Measurements from ENCODE around the gene BATF. TPM values are rescaled to one million over a fixed set of nuclear protein-coding genes. Genes with fewer than 3 reads are reported as not detected.

Gene BATF
- total RNA-seq, 1 experiment from 2014 or later, result 1.7 TPM

DNA sequence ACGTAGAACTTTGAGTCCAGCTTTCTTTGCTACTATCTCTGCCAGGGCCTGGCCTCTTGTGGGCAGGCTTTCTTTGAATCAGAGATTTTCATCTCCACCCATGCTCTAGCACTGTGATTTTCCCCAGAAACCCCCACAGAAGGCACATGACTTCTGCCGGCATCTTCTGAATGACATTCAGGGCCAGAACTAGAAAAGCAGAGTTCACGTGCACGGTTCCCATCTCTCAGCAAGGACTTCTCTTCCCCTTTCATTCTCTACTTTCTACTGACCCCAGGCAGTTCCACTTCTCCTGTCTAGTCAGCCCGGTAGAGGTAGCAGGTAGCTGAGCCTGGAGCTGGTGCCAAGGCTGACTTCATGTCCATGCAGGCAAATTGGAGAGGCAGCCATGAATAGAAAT is 26.9 kb downstream of the BATF start:
- Mint-ChIP-seq H3K9me3 (ENCODE audit: unreplicated experiment) (peaks cover 14% of the 10 kb centered on the region), H3K27me3 (ENCODE audit: insufficient read depth, unreplicated experiment) (no peaks in the 10 kb centered on the region), H3K27ac (ENCODE audit: unreplicated experiment) (no peak overlapping the region), H3K4me3 (ENCODE audit: unreplicated experiment) (no peak overlapping the region), H3K36me3 (ENCODE audit: insufficient read depth, unreplicated experiment) (peaks cover under 1% of the 10 kb centered on the region), H3K4me1 (ENCODE audit: low read depth, unreplicated experiment) (peaks cover 18% of the 10 kb centered on the region)
- no peak for DNase-seq
- Histone ChIP-seq H3K27me3 (replicated peaks; ENCODE audit: control insufficient read depth, insufficient read depth, low read length) (no peaks in the 10 kb centered on the region), H3K9me3 (no peaks in the 10 kb centered on the region), H3K4me1 (peaks cover 24% of the 10 kb centered on the region), H3K36me3 (ENCODE audit: control insufficient read depth, insufficient read depth, low read length) (no peaks in the 10 kb centered on the region), H3K4me3 (ENCODE audit: low read depth, low read length) (no peak overlapping the region)
- ChIA-PET POLR2A (no interaction called here), CTCF (interaction anchor here (0.5 to 1.3 kb wide), 2 partner anchors 11 to 16 kb away, joined by 3 read pairs; no protein-coding TSS in a partner anchor)
- TF ChIP-seq, protein P1, sequence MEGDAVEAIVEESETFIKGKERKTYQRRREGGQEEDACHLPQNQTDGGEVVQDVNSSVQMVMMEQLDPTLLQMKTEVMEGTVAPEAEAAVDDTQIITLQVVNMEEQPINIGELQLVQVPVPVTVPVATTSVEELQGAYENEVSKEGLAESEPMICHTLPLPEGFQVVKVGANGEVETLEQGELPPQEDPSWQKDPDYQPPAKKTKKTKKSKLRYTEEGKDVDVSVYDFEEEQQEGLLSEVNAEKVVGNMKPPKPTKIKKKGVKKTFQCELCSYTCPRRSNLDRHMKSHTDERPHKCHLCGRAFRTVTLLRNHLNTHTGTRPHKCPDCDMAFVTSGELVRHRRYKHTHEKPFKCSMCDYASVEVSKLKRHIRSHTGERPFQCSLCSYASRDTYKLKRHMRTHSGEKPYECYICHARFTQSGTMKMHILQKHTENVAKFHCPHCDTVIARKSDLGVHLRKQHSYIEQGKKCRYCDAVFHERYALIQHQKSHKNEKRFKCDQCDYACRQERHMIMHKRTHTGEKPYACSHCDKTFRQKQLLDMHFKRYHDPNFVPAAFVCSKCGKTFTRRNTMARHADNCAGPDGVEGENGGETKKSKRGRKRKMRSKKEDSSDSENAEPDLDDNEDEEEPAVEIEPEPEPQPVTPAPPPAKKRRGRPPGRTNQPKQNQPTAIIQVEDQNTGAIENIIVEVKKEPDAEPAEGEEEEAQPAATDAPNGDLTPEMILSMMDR (IDR thresholded peaks at IDR 0.05; ENCODE audit: insufficient read depth in 1 of 2, low read depth in 1 of 2, low read length in 1 of 2, severe bottlenecking in 1 of 2, unreplicated experiment in 1 of 2), result no peak
- intact Hi-C loops (cut with micrococcal nuclease; ENCODE audit: unreplicated experiment), result no loop called here
- no TSS peak for BruUV-seq (replicated peaks)

DNA sequence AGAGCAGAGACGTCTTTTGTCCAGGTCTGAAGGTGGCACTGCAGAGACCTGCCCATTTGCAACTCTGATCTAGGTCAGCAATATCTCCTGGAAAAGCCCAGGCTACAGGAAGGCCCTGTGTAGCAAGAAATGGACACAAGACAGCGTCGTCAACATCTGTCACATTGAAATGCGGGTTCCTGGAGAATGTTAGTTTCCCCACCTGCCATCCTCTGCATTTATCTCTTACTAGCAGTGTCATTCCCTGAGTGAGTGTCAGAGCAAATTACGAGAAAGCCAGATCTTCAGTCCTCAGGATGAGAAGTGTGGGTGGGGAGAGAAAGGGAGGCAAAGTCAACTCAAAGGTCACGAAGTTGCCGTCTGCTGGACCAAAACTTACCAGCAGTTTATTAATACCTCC is 28.8 kb downstream of the BATF start:
- no peak overlapping the region for H3K4me3 ChIP-seq (ENCODE audit: low read depth, low read length)
- intact Hi-C loops (cut with micrococcal nuclease; ENCODE audit: unreplicated experiment), result no loop called here
- POLR2A ChIA-PET, result no interaction called here
- CTCF ChIA-PET, result interaction anchor here (1.9 kb wide), 1 partner anchor 10 kb away, joined by 9 read pairs; no protein-coding TSS in a partner anchor
- Mint-ChIP-seq H3K27ac (ENCODE audit: unreplicated experiment) (no peak overlapping the region), H3K4me1 (ENCODE audit: low read depth, unreplicated experiment) (peaks cover 35% of the 10 kb centered on the region), H3K27me3 (ENCODE audit: insufficient read depth, unreplicated experiment) (no peaks in the 10 kb centered on the region), H3K4me3 (ENCODE audit: unreplicated experiment) (no peak overlapping the region), H3K9me3 (ENCODE audit: unreplicated experiment) (peaks cover 32% of the 10 kb centered on the region), H3K36me3 (ENCODE audit: insufficient read depth, unreplicated experiment) (peaks cover 6% of the 10 kb centered on the region)
- no peaks in the 10 kb centered on the region for H3K27me3 ChIP-seq (replicated peaks; ENCODE audit: control insufficient read depth, insufficient read depth, low read length)
- TF ChIP-seq, protein P1 (IDR thresholded peaks at IDR 0.05; ENCODE audit: insufficient read depth in 1 of 2, low read depth in 1 of 2, low read length in 1 of 2, severe bottlenecking in 1 of 2, unreplicated experiment in 1 of 2), result no peak
- peaks cover 42% of the 10 kb centered on the region for H3K4me1 ChIP-seq
- no peaks in the 10 kb centered on the region for H3K9me3 ChIP-seq
- DNase-seq, result no peak
- no TSS peak for BruUV-seq (replicated peaks)
- H3K36me3 ChIP-seq (ENCODE audit: control insufficient read depth, insufficient read depth, low read length), result no peaks in the 10 kb centered on the region

DNA sequence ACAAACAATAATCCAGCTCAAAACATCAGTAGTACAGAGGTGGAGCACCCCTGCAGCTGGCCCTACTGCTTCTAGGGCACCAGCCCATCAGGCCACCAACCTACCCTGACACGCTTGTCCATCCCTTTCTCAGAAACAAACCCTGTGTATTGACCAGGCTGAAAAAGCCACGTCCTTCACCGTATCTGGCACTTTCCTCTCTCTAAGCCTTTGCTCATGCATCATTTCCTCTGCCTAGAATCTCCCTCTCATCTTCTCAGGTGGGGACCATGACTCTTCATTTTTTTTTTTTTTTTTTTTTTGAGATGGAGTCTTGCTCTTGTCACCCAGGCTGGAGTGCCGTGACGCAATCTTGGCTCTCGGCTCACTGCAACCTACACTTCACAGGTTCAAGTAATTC is 30.9 kb downstream of the BATF start:
- H3K4me3 ChIP-seq (ENCODE audit: low read depth, low read length), result no peak overlapping the region
- Mint-ChIP-seq H3K4me3 (ENCODE audit: unreplicated experiment) (no peak overlapping the region), H3K4me1 (ENCODE audit: low read depth, unreplicated experiment) (peaks cover 41% of the 10 kb centered on the region), H3K27ac (ENCODE audit: unreplicated experiment) (no peak overlapping the region), H3K9me3 (ENCODE audit: unreplicated experiment) (peaks cover 41% of the 10 kb centered on the region), H3K36me3 (ENCODE audit: insufficient read depth, unreplicated experiment) (peaks cover 6% of the 10 kb centered on the region), H3K27me3 (ENCODE audit: insufficient read depth, unreplicated experiment) (no peaks in the 10 kb centered on the region)
- intact Hi-C loops (cut with micrococcal nuclease; ENCODE audit: unreplicated experiment), result no loop called here
- no peaks in the 10 kb centered on the region for H3K9me3 ChIP-seq
- no peaks in the 10 kb centered on the region for H3K36me3 ChIP-seq (ENCODE audit: control insufficient read depth, insufficient read depth, low read length)
- ChIA-PET CTCF (interaction anchor here (1.7 to 1.9 kb wide), 2 partner anchors 8 to 32 kb away, joined by 8 to 9 read pairs; no protein-coding TSS in a partner anchor), POLR2A (no interaction called here)
- DNase-seq, result no peak
- TF ChIP-seq, protein P1 (IDR thresholded peaks at IDR 0.05; ENCODE audit: insufficient read depth in 1 of 2, low read depth in 1 of 2, low read length in 1 of 2, severe bottlenecking in 1 of 2, unreplicated experiment in 1 of 2), result no peak
- no TSS peak for BruUV-seq (replicated peaks)
- H3K27me3 ChIP-seq (replicated peaks; ENCODE audit: control insufficient read depth, insufficient read depth, low read length), result no peaks in the 10 kb centered on the region
- H3K4me1 ChIP-seq, result peaks cover 45% of the 10 kb centered on the region

All from Caco-2 (cell line).